GM12878 (cell line): ENCODE measurements around the gene VGLL4.

Experiments used
- EGR1 ChIP-seq, 2 experiments: IDR thresholded peaks; 1 replicate in 1 of 2; 2 replicates in 1 of 2; pipeline ENCODE4 v1.6.1; 2011 to 2012; ENCODE audit warnings: low read depth in 2 of 2, low read length in 2 of 2, borderline replicate concordance in 1 of 2, mild to moderate bottlenecking in 1 of 2, moderate library complexity in 1 of 2
- EZH2 ChIP-seq: IDR thresholded peaks from 2 replicates; pipeline ENCODE4 v1.6.1; 2012; ENCODE audit warnings: low read depth, mild to moderate bottlenecking, control low read depth, inconsistent platforms, low read length, borderline replicate concordance; ENCODE audit not compliant: control insufficient read depth
- GABPA ChIP-seq: IDR thresholded peaks from 2 replicates; pipeline ENCODE4 v1.6.1; 2014; ENCODE audit warnings: antibody characterized with exemption, low read depth, mild to moderate bottlenecking, inconsistent platforms
- TF ChIP-seq, protein P1 (sequence below): IDR thresholded peaks from 2 replicates; pipeline ENCODE4 v1.6.1; 2011; ENCODE audit warnings: borderline replicate concordance, low read depth, mild to moderate bottlenecking, moderate library complexity, low read length; ENCODE audit not compliant: insufficient read depth, poor library complexity, severe bottlenecking

DNA sequence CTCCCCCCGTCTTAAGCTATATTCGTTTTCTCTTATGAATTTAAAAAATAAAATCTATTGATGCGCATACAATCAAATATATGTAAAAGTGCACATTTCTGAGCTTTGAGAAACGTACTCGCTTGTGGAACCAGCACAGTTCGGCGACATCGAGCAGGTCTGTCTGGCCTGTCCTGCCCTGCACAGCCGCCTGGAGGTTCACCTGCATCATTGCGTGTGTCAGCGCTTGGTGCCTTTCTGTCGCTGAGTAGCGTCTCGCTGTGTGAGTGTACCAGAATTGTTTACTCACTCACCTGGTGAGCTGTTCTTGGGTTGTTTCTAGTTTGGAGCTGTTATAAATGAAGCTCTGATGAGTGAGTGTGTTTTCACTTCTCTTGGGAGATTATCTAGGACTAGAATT lies 104.0 kb downstream of the VGLL4 start:
- no peak for TF ChIP-seq EGR1 (IDR thresholded peaks at IDR 0.05; ENCODE audit: borderline replicate concordance in 1 of 2, low read depth in 2 of 2, low read length in 2 of 2)
- TF ChIP-seq EZH2: no peak
- TF ChIP-seq GABPA: no peak
- TF ChIP-seq, protein P1, sequence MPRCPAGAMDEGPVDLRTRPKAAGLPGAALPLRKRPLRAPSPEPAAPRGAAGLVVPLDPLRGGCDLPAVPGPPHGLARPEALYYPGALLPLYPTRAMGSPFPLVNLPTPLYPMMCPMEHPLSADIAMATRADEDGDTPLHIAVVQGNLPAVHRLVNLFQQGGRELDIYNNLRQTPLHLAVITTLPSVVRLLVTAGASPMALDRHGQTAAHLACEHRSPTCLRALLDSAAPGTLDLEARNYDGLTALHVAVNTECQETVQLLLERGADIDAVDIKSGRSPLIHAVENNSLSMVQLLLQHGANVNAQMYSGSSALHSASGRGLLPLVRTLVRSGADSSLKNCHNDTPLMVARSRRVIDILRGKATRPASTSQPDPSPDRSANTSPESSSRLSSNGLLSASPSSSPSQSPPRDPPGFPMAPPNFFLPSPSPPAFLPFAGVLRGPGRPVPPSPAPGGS: no peak
